GM21515 (cell line): Measurements from ENCODE around the gene DCUN1D4.
"Not testable (repeated sequence)": the region's sequence is repeated elsewhere in the genome, so short reads cannot be mapped to it uniquely, and the experiment has no call there.

Experiments
- ATAC-seq: cut with Tn5 transposase; IDR thresholded peaks from one replicate; pipeline ENCODE4 v1.9.1; 2021; ENCODE audit not compliant: unreplicated experiment

DCUN1D4 gene

DNA sequence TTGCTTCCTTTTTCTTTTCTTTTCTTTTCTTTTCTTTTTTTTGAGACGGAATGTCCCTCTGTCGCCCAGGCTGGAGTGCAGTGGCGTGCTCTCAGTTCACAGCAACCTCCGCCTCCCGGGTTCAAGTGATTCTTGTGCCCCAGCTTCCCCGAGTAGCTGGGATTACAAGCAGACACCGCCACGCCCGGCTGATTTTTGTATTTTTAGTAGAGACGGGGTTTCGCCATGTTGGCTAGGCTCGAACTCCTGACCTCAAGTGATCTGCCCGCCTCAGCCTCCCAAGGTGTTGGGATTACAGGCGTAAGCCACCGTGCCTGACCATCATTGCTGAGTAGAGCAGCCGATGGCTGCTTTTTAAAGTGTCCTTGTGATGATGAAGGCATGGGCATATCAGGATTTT lies 50.4 kb downstream of the DCUN1D4 start:
- ATAC-seq = not testable (repeated sequence)

GRCh38 chr4:51894059-51894645 lies 51.2 kb downstream of the DCUN1D4 start:
- ATAC-seq = no peak

- ATAC-seq = peak; percentile 54
These were observed 52.2 kb downstream of the DCUN1D4 start for GRCh38 chr4:51895158-51895557.

- peak; percentile 98 for ATAC-seq
These were observed 53.0 kb downstream of the DCUN1D4 start for GRCh38 chr4:51895816-51896408.

GRCh38 chr4:51901363-51901762 lies 58.4 kb downstream of the DCUN1D4 start:
- no peak for ATAC-seq

GRCh38 chr4:51906167-51906958 lies 63.4 kb downstream of the DCUN1D4 start:
- peak; percentile 98 for ATAC-seq

GRCh38 chr4:51907006-51907669 lies 64.2 kb downstream of the DCUN1D4 start:
- ATAC-seq = no peak

DNA sequence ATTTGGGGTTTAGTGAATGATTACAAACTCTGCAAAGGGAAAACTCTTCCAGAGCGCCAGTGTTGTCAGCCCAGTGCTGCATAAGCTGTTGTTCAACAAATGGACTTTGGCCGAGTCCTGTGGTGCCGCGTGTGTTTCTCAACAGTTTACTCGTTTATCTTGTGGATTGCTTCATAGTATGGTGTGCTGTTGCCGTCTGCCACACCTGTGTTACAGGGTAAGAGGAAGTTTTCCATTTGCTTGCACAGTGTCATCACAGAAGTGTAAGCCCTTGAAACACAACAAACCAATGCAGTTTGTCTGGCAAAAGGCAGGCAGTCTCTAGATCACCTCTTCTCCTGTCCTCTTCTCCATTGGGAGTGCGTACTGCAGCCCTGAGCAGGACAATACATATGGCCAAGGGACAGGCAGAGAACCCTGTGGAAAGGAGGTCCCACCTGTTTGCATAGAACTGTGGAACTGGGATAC lies 66.3 kb downstream of the DCUN1D4 start:
- no peak for ATAC-seq

- ATAC-seq = no peak
These were observed 75.3 kb downstream of the DCUN1D4 start for GRCh38 chr4:51918251-51918650.

DNA sequence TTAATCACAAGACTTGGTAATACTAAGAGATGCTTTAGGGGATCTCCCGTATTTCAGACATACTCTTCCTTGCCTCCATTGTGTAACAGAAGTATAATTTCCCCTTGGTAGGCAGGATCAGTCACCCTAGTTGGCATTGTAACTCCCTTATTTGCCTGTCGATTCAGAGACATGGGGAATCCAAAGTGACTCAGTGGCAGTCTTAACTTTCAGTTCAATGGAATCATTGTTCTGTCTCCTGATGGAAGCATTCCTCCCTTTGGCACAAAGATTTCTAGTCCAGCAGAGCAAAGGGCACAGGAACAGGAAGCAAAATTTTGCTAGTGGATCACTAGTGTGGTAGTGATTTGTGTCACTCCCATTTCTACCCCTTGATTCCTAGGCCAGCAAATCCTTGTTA lies 80.4 kb downstream of the DCUN1D4 start:
- ATAC-seq = no peak

DNA sequence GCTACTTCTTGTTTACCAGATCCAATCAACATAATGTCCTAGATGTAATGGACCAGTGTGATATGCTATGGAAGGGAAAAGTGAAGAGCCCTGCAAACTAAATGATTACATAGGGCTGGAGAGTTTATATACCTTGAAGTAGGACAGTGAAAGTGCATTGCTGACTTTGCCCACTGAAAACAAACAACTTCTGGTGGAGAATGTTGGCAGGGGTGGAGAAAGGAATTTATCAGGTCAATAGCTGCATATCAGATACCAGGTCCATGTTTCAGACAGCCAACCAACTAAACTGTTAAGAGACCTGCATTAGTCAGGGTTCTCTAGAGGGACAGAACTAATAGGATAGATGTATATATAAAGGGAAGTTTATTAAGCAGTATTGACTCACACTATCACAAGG lies 82.4 kb downstream of the DCUN1D4 start:
- no peak for ATAC-seq

DNA sequence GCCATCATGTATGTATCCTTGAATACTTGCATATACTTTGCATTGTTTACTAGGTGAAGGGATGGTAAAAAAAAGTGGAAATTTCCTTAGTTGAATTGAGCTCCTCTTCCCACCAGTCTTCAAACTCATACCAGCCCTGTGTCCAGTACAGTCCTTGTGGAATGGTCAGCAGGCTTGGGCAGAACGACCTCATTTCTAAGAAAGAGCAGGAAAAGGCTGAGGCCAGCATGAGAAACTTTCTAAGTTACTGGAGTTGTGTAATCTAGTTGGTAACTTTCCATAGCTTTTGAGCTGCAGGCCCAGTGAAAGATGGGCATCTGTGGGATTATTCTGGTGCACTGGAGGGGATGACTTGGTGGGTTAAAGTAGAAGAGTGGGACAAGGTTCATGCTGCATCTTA lies 87.6 kb downstream of the DCUN1D4 start:
- no peak for ATAC-seq

DNA sequence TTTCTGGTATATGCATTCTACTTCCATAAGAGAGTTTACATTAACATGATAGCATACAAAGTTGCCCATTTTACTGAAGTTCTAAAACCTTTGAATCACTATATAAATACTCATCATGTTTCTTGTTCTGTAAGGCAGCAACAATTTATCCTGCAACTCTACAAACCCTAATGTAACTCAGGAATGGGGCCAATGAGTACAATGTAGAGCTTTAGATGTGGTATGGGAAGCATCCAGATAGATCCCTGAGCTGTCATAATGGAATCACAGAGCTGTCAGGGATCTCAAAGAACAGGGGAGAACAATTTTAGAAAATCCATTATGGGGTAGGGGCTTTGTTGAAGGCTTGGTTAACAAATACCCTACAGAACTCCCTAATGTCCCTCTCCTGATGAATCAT lies 88.5 kb downstream of the DCUN1D4 start:
- no peak for ATAC-seq

- ATAC-seq = no peak
These were observed 89.3 kb downstream of the DCUN1D4 start for GRCh38 chr4:51932261-51932660.

DNA sequence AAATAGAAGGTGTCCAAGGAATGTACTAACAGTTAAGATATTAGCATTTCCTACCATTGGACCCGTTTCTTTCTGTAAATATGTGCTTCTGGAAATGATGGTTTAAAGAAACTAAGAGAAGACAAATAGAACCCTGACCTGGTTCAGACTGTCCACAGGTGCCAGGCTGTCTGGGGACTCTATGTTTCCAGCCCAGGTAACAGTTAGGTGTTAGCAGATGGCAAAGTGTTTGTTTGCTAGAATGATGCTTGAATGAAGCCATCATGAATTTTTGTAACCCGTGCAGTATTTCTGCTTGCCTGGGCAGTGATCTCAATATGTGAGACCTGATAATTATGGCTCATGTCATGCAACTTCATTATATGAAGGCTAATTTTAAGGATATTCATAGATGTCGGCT lies 89.7 kb downstream of the DCUN1D4 start:
- no peak for ATAC-seq

DNA sequence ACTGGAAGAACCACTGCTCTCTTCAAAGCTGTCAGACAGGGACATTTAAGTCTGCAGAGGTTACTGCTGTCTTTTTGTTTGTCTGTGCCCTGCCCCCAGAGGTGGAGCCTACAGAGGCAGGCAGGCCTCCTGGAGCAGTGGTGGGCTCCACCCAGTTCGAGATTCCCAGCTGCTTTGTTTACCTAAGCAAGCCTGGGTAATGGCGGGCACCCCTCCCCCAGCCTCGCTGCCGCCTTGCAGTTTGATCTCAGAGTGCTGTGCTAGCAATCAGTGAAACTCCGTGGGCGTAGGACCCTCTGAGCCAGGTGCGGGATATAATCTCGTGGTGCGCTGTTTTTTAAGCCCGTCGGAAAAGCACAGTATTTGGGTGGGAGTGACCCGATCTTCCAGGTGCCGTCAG lies 97.5 kb downstream of the DCUN1D4 start:
- not testable (repeated sequence) for ATAC-seq

GRCh38 chr4:51942108-51942832 lies 99.3 kb downstream of the DCUN1D4 start:
- no peak for ATAC-seq

DNA sequence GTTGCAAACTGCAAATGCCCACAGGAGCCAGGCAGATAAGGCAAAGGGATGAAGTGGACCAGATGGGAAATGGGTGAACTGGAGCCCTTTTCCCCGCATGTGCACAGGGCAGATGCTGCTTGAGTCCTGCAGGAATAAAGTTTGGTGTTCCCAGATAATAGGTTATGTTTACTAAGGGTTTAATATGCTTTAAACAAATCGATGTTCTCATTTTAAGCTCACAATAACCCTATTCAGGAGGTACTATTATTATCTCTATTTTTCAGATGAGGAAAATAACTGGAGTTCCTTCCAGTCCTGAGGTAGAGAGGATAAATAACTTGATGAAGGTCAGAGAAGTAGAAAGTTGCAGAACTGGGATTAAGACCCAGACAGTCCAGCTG lies 99.9 kb downstream of the DCUN1D4 start:
- no peak for ATAC-seq

GRCh38 chr4:51943221-51943620 lies 100.3 kb downstream of the DCUN1D4 start:
- ATAC-seq = no peak

- no peak for ATAC-seq
These were observed 115.4 kb downstream of the DCUN1D4 start for GRCh38 chr4:51958199-51958968.
